SHP77 (cell line): ENCODE data around the gene SPRED3.
"Not testable (repeated sequence)": the region's sequence is repeated elsewhere in the genome, so short reads cannot be mapped to it uniquely, and the experiment has no call there.

Source experiments
- DNase-seq, 2 experiments: peaks; one replicate each; lab custom pipeline; 2025; lab: John Stamatoyannopoulos, UW

Gene SPRED3

DNA sequence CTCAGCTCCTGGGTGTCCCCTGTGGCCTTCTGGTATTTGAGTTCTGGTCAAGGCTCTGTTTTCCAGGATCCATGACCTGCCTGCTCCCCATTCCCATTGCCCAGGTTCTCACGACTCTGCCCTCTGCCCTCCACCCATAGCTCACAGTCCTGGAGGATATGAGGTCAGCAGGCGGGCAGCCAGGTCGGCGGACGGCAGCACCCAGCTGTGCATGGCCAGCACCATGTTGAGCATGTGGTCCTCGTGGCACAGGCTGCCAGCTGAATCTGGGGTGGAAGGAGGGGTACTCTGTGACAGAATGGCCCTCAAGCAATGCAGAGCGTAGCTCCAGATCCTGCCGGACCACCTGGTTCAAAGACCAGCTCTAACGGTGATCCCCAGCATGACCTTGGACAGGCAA is 32.4 kb downstream of the SPRED3 start:
- no peak for DNase-seq

DNA sequence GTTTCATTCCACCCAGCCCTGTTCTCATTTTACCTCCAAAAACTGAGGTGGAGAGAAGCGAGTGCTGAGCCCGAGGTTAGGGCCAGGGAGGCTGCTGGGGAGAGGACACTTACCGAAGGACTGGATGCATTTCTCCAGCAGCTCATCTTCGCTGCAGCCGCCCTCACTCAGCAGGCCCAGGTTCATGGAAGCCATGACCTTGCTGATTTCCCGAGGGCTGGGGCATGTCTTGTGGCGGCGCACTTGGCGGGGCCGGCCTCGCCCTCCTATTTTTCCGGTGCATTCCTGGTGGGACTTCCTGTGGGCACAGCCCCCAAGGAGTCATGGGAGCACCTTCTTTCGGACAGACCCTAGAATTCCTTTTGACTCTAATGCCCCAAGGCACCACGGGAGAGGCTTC is 33.4 kb downstream of the SPRED3 start:
- no peak for DNase-seq

DNA sequence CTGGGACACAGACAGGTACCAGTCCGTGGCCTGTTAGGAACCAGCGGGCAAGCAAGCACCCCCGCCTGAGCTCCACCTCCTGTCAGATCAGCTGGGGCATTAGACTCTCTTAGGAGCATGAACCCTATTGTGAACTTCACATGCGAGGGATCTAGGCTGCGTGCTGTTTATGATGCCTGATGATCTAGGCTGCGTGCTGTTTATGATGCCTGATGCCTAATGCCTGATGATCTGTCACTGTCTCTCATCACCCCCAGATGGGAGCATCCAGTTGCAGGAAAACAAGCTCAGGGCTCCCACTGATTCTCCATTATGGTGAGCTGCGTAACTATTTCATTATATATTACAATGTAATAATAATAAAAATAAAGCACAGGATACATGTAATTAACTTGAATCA is 33.9 kb downstream of the SPRED3 start:
- DNase-seq: no peak

DNA sequence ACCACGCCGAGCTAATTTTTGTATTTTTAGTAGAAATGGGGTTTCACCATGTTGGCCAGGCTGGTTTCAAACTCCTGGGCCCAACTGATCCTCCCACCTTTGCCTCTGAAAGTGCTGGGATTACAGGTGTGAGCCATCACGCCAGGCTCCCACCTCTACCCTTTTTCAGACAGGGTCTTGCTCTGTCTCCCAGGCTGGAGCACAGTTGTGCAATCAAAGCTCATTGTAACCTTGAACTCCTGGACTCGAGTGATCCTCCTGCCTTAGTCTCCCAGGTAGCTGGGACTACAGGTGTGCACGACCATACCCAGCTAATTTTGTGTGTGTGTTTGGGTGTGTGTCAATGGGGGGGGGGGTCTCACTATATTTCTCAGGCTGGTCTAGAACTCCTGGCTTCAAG is 35.8 kb downstream of the SPRED3 start:
- DNase-seq: no peak

DNA sequence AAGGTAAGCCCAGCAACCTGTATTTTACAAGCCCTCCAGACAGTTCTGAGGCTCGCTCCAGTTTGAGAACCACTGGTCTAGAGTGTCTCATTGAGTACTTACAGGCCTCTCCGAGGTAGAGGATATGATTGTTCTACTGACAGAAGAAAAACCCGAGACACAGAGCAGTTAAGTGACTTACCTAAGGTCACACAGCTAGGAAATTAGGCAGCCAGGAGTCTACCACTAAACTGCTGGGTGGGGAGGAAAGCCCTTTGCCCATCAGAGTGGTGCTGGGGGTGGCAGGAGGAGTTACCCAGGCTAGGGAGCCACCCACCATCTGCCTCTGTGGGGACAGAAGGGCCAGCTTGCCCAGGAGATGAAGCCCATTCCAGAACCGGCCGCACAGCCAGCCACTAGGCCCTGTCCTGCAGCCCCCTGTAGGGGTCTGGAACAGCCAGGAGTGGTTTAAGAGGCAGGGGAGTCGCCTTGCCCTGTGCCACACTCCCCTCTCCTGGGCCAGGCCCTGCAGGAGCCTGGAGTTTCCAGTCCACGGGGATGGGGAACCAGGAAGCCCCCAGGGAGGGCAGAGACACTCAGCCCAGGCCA is 36.8 kb downstream of the SPRED3 start:
- DNase-seq: no peak

DNA sequence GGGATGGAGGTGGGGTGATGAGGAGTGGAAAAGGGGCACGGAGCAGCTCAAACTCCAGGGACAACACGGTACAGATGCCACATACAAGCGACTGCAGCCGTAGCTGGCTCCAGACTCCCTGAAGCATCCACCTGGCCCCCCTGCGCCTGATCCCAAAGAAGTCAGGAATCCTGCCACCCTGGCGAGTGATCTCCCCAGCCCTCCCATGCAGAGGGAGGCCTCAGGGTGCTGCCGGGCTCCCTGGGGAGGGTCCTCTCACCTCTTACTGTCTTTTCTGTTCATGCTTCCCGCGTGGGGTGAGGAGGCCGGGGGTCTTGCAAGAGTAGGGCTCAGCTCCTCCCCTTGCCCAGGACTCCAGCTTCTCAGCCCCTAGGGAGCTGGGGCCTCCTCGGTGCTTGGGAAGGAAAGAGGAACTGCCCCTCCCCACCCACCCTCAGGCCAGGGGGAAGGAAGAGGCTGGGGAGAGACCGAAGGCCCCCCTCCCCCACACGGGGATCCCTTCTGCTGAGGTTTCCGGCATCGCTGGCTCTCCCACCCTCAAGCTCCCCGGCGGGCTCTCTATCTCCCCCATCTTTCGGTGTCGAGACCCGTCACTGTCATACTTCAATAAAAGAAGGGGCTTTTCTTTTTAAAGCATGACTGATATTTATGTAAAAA is 37.4 kb downstream of the SPRED3 start, which contains the start of gene RASGRP4:
Gene RASGRP4 (minus strand): TSS at position 410 of the 657 bp plus-strand sequence. CDS start 128 bp downstream, at position 282.
- DNase-seq: no peak

DNA sequence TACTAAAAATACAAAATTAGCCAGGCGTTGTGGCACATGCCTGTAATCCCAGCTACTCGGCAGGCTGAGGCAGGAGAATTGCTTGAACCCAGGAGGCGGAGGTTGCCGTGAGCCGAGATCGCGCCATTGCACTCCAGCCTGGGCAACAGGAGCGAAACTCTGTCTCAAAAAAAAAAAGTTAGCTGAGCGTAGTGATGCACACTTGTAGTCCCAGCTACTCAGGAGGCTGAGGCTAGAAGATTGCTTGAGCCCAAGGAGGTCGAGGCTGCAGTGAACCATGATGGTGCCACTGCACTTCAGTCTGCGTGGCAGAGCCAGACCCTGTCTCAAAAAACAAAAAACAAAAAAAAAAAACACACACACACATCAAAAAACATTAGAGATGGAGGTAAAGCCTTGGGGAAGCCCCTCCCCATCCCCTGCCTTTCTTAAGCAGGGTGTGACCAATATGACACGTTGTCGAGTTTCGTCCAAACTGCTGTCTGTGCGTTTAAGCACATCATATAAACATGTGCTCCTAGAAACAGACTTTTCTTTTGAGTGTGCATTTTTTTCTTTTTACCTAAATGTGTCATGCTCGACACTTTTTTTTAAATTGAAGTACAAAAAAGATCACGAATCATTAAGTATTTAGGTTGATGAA is 38.7 kb downstream of the SPRED3 start:
- DNase-seq: not testable (repeated sequence)

DNA sequence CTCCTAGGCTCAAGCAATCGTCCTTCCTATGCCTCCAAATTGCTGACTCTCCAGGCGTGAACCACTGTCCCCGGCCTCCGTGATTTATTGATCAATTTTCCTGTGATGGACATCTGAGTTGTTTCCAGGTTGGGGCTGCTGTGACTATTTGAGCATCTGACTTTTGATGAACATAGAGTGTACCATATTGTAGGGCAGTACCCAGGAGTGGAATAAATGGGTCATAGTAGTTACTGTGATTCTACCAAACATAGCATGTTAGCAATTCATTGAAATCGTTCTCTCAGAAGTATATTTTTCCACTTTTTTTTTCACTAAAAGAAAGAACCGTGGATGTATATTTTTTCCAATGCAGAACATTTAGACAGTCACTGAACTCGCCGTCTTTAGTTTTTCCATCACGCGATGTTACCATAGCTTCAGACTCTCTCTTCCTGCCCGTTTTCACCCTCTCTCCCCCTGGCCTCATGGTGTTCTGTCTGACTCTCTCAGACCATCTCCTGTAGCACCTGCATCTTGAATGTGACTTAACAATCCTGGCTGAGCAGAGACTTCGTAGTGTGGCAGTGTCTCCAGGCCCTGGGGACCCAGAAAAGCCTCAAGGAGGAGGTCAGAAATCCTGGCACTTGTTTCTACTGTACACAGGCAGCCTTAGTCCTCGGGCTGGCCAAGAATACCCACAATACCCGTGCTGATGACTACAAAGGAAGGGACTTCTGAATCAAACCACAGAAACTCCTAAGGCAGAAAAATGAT is 40.7 kb downstream of the SPRED3 start:
- no peak for DNase-seq

DNA sequence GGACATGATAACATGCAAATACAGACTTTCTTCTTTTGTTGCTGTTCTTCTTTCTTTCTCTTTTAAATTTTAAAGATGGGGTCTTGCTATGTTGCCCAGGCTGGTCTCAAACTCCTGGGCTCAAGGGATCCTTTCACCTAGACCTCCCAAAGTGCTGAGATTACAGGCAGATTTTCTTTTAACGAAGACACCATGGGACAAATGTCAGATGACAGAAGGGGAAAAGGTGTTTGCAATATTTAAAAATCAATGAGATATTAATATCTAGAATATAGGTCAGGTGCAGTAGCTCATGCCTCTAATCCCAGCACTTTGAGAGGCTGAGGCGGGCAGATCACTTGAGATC is 41.3 kb downstream of the SPRED3 start:
- DNase-seq: no peak

DNA sequence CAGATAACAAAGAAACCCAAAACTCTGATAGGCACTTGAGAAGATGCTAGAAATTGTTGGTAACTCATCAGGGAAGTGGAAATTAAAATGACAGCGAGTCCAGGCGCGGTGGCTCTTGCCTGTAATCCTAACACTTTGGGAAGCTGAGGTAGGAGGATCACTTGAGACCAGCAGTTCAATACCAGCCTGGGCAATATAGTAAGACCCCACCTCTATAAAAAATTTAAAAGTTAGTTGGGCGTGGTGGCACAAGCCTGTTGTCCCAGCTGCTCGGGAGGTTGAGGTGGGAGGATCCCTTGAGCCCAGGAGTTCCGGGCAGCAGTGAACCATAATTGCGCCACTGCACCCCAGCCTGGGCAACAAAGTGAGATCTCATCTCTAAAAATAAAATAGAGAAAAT is 42.4 kb downstream of the SPRED3 start:
- no peak for DNase-seq

DNA sequence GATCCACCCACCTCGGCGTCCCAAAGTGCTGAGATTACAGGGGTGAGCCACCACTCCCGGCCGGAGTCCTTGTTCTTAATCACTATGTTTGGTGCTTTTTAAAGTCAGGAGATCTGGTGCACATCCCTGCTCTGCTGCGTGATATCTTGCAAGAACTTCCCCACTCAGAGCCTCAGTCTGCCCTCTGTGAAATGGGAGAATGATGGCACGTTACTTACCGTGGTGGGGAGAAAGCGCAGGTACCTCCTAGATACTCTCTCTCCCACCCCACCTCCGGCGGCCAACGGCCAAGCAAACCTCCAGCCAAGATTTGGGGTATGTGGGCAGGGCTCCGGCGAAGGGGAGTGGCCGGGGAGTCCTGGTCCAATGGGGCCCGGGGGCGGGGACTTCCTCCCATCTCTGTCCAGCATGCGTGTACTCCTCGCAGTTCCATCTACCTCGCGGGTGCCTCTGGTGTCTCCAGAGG is 44.8 kb downstream of the SPRED3 start, which contains the start of gene RYR1:
Gene RYR1 (plus strand): TSS at position 424 of the 466 bp plus-strand sequence. CDS start 139 bp downstream, outside the sequence.
- DNase-seq: no peak

DNA sequence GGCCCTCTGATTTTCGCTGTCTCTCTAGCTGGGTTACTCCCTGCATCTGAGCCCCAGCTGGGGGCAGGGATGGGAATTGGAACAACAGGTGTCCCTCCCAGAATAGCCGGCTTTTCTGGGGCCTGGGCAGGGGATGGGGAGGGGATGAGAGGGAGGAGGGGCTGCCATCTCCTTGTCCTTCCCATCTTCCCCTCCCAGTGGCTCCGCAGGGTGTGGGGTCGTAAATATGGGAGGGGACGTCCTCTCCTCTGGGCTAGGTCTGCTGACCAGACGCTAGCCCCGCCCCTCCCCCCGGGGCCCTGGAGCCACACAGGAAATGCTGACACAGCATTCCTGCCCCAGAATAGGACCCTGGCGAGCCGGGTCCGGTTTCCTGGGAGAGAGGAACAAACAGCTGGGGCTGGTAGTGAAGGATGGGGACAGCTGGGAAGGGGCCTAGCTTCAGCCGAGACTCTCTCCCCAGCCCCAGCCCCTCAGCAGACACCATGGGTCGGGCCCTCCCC is 46.1 kb downstream of the SPRED3 start:
- DNase-seq: no peak

DNA sequence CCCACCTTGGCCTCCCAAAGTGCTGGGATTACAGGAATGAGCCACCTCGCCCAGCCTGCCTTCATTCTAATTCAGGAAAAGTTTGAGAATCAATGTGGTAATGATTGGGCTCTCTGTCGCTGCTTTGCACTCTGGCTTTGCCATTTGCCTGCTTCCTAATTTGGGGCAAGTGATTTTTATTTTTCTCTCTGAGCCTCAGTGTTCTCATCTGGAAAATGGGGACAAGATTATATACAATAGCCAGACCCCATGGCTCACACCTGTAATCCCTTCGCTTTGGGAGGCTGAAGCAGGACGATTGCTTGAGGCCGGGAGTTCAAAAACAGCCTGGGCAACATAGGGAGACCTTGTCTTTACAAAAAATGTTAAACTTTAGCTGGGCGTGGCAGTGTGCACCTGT is 48.8 kb downstream of the SPRED3 start:
- DNase-seq: no peak

DNA sequence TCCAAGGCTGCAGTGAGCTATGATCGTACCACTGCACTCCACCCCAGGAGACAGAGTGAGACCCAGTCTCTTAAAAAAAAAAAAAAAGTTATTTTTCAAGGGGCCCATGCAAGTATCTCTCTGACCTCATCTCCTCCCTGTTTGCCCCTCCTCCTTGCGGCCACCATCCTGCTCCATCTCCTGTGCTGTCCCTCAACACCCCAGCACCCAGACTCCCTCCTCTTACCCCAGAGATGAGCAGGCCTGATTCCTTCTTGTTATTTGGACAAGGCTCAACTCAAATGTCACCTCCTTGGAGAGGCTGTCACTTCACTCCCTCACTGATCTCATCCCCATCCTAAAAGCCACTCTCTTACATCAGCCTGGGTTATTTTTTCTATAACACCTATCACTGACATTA is 49.4 kb downstream of the SPRED3 start:
- no peak for DNase-seq

DNA sequence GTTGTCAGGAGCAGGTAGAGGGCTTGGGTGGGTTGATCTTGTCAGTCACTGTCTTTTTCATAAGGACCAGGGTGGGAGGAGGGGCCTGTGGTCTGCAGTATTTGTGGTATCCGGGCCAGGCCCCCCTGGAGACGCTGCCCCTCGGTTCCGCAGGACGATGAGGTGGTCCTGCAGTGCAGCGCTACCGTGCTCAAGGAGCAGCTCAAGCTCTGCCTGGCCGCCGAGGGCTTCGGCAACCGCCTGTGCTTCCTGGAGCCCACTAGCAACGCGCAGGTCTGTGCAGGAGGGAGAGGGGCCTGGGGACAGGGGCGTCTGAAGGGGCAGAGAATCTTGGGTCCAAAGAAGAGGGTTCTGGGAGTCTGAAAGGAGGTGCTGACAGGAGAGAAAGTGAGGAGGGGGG is 52.1 kb downstream of the SPRED3 start:
- DNase-seq: no peak

DNA sequence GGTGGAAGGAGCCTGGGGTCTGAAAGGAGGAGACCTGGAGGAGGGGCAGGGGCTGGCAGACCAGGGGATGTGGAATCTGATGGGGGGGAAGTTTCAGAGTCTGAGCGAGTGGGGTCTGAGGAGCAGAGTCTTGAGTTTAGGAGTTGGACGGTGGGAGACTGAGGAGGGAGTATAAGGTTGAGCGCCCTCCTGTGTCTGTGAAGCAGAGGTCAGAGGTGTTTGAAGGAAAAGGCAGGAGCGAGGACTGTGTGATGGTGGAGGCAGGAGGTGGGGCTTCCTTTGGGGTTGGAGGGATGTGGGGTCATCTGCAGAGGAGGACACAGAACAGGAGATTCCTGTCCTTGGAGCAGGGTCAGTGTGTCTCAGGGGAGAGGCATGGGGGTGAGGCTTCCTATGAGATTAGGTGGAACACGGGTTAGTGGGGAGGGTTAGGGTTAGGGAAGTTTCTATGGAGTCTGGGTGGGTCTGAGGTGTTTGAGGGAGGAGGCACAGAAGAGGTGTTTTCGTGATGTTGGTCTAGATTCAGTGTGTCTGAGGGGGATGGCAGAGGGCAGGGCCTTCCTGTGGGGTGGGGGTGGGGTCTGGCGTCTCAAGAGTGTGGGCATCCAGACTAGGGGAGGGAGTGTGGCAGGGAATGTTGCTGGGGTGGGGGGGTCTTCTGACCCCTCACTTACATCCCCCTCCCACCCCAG is 53.3 kb downstream of the SPRED3 start:
- no peak for DNase-seq

DNA sequence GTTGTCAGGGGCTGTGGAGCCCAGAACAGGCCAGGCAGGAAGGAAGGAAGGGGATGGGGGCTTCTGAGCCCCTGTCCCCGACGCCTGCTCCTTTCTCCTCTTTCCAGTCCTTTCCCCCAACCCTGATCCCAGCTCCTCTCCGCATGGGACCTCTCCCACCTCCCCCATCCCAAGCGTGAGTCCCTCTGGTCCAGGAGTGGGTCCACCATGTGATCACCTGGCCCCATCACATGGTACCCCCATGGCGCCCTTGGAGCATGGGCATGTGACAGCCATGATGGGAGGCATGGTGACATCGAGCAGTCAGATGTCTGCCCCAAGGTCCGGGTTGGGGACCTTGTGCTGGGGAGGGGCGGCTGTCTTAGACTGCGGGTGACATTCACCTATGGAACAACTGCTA is 54.2 kb downstream of the SPRED3 start:
- DNase-seq: no peak

DNA sequence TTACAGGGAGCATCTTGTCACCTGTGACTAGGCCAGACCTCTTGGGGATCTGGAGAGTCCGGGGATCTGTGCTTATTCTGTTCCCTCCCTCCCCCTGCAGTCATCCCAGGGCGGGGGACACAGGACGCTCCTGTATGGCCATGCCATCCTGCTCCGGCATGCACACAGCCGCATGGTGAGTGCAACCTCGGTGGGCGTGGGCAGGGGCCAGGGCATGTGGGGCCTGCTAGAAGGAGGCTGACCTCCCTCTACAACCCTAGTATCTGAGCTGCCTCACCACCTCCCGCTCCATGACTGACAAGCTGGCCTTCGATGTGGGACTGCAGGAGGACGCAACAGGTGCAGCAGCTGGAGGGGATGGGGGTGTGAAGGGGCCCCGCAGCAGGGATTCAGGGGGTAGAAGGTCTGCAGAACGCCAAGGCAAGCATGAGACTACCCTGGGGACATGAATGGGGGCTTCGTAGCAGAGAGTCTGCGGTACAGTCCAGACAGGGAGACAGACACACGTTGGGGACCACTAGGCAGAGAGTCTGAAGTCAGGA is 55.0 kb downstream of the SPRED3 start:
- DNase-seq: no peak

DNA sequence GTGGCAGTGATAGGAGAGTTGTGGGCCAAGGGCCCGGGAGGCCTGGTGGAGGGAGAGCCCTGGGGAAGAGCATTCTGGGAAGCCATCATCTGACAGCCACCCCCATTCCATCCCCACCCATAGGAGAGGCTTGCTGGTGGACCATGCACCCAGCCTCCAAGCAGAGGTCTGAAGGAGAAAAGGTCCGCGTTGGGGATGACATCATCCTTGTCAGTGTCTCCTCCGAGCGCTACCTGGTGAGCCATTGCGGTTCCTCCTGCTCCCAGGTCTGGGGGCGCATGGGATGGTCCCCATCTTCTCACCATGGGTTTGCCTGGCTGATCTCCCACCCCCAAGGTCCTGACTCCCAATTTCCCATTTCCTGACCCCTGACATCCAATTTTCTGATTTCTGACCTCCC is 55.5 kb downstream of the SPRED3 start:
- no peak for DNase-seq

DNA sequence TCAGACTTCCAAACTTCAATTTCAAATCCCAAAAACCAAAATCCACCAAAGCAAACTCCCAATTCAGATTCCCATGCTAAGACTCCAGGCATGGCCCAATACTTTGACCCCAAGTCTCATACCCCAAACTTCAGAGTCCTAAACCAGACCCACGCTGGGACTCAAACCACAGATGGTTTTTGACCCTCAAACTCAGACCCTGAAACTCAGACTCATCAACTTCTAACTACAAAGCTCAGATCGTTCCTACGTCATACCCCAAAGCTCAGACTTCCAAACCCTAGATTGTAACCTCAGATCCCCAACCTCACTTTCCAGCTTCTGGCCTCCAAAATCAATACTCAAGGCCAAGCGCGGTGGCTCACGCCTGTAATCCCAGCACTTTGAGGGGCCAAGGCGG is 56.9 kb downstream of the SPRED3 start:
- DNase-seq: no peak

DNA sequence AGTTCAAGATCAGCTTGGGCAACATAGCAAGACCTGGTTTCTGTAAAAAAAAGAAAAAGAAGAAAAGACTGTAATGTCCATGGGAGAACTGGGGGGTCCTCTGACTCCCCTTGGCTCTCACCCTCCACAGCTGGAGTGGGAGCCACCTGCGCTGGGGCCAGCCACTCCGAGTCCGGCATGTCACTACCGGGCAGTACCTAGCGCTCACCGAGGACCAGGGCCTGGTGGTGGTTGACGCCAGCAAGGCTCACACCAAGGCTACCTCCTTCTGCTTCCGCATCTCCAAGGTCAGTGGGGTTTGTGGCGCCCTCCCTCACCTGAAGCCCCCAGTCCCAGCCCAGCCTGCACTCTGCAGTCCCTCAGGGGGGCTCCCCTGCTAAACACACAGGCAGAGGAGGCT is 59.7 kb downstream of the SPRED3 start:
- no peak for DNase-seq
